Panc1 (cell line): ENCODE data around the gene GPR31. TPM values are rescaled to one million over a fixed set of nuclear protein-coding genes. Genes with fewer than 3 reads are reported as not detected.

Experiments
- ATAC-seq: fragments of 200-7000 bp; cut with Tn5 transposase; 2 replicates; pipeline ENCODE4 v1.9.1; 2020; ENCODE audit warnings: mild to moderate bottlenecking, moderate library complexity
- BruUV-seq: library from RNA; stranded (reverse); fragments of 400-500 nt; replicated peaks from 2 replicates; lab custom pipeline; 2021; lab: Mats Ljungman, UMichigan
- CTCF ChIA-PET: fragments of 300-600 bp; sonication (Branson Sonifier 250); formaldehyde crosslinking; loops from one replicate; lab custom pipeline; 2022; ENCODE audit warnings: antibody characterized with exemption; lab: Charles Lee
- POLR2A ChIA-PET: fragments of 300-600 bp; sonication (Branson Sonifier 250); formaldehyde crosslinking; loops from one replicate; lab custom pipeline; 2022; ENCODE audit warnings: antibody characterized with exemption; lab: Charles Lee
- DNase-seq: peaks from one replicate; pipeline ENCODE4 v3.0.0-alpha.2; 2010; ENCODE audit warnings: low read depth, low spot score
- H3K27ac ChIP-seq: 2 replicates; pipeline ENCODE4 v1.5.1; 2011; ENCODE audit warnings: mild to moderate bottlenecking, low read length, inconsistent platforms
- H3K27me3 ChIP-seq: fragments of 200-500 bp; sonication (Bioruptor generic); 2 replicates; pipeline ENCODE4 v1.6.0; 2014; ENCODE audit warnings: low read length, inconsistent platforms; ENCODE audit not compliant: control insufficient read depth, insufficient read depth
- H3K36me3 ChIP-seq: fragments of 200-500 bp; sonication (Bioruptor generic); 2 replicates; pipeline ENCODE4 v1.5.1; 2014; ENCODE audit warnings: inconsistent platforms, mild to moderate bottlenecking, low read length, moderate library complexity; ENCODE audit not compliant: control insufficient read depth, insufficient read depth
- H3K4me1 ChIP-seq: 2 replicates; pipeline ENCODE4 v1.5.1; 2011; ENCODE audit warnings: inconsistent platforms, mild to moderate bottlenecking, low read length, moderate library complexity; ENCODE audit not compliant: control insufficient read depth, insufficient read depth
- H3K4me3 ChIP-seq, 2 experiments: 2 replicates each; pipeline ENCODE4 v1.5.1; 2011 to 2012; ENCODE audit warnings: low read depth in 2 of 2, low read length in 2 of 2, mild to moderate bottlenecking in 2 of 2, inconsistent platforms in 1 of 2, moderate library complexity in 1 of 2
- H3K9me3 ChIP-seq: fragments of 200-500 bp; sonication (Bioruptor generic); 2 replicates; pipeline ENCODE4 v1.5.1; 2014; ENCODE audit warnings: low read depth, mild to moderate bottlenecking, inconsistent platforms, low read length, moderate library complexity; ENCODE audit not compliant: control insufficient read depth, insufficient read depth
- CTCF ChIP-seq: fragments of 450-650 bp; IDR thresholded peaks from 2 replicates; pipeline ENCODE4 v1.5.1; 2017; ENCODE audit warnings: mild to moderate bottlenecking
- POLR2AphosphoS5 ChIP-seq: IDR thresholded peaks from 2 replicates; pipeline ENCODE4 v1.6.1; 2012; ENCODE audit warnings: mild to moderate bottlenecking, low read depth, low read length, moderate library complexity
- REST ChIP-seq, 2 experiments: IDR thresholded peaks; 2 replicates each; pipeline ENCODE4 v1.6.1; 2011 to 2012; ENCODE audit warnings: low read depth in 2 of 2, control low read depth in 1 of 2, low read length in 1 of 2, mild to moderate bottlenecking in 1 of 2, moderate library complexity in 1 of 2; ENCODE audit not compliant: insufficient read depth in 1 of 2
- SIN3A ChIP-seq: IDR thresholded peaks from 2 replicates; pipeline ENCODE4 v1.6.1; 2012; ENCODE audit warnings: low read depth, mild to moderate bottlenecking, low read length, moderate library complexity, borderline replicate concordance; ENCODE audit not compliant: insufficient read depth
- TCF7L2 ChIP-seq: IDR thresholded peaks from 2 replicates; pipeline ENCODE4 v1.6.1; 2011; ENCODE audit warnings: mild to moderate bottlenecking, low read depth, low read length, inconsistent platforms
- in situ Hi-C: cut with HindIII; loops from 2 replicates; pipeline ENCODE4 v1.10.0; 2016; ENCODE audit warnings: low sequenced_read_pairs, low pct_unique_long_range_greater_than_20kb
- intact Hi-C: fragments of 100-400 bp; cut with micrococcal nuclease; formaldehyde crosslinking; loops from one replicate; pipeline ENCODE4 v1.10.0; 2022; ENCODE audit not compliant: unreplicated experiment
- total RNA-seq: library from RNA; stranded (reverse); gene quantifications from one replicate; pipeline ENCODE4 v1.2.1, GENCODE V29; 2021; ENCODE audit not compliant: unreplicated experiment

GPR31 gene
- total RNA-seq, 1 experiment from 2014 or later = not detected

GRCh38 chr6:167118839-167119238, 38.9 kb downstream of the GPR31 start:
- intact Hi-C loops (no loop called here), in situ Hi-C loops (no loop called here)
- ATAC-seq (no peak), DNase-seq (no peak)
- POLR2A ChIA-PET = no interaction called here
- TF ChIP-seq SIN3A = no peak
- H3K27ac ChIP-seq = no peak overlapping the region
- no peaks in the 10 kb centered on the region for H3K4me1 ChIP-seq
- BruUV-seq = no TSS peak
- no peak overlapping the region for H3K4me3 ChIP-seq
- 0 out of 2 replicates have a peak, but pooled peaks cover 3% of the 10 kb centered on the region for H3K9me3 ChIP-seq
- peaks cover 16% of the 10 kb centered on the region for H3K27me3 ChIP-seq
- no peaks in the 10 kb centered on the region for H3K36me3 ChIP-seq
- CTCF ChIA-PET = no interaction called here

- no TSS peak for BruUV-seq
- peaks cover 12% of the 10 kb centered on the region for H3K27me3 ChIP-seq
- ATAC-seq = no peak
Measured at GRCh38 chr6:167118006-167118405, 39.8 kb downstream of the GPR31 start.

More at GRCh38 chr6:167118006-167118405, 39.8 kb downstream of the GPR31 start:
- no peaks in the 10 kb centered on the region for H3K36me3 ChIP-seq
- no peak overlapping the region for H3K27ac ChIP-seq
- 0 out of 2 replicates have a peak, but pooled peaks cover 3% of the 10 kb centered on the region for H3K9me3 ChIP-seq
- POLR2A ChIA-PET = no interaction called here
- no peak for TF ChIP-seq TCF7L2
- no peak for TF ChIP-seq SIN3A
- no peak for TF ChIP-seq POLR2AphosphoS5
- TF ChIP-seq REST (IDR thresholded peaks at IDR 0.05; ENCODE audit: insufficient read depth in 1 of 2, low read depth in 2 of 2, low read length in 1 of 2) = no peak
- no peak for TF ChIP-seq CTCF
- no peaks in the 10 kb centered on the region for H3K4me1 ChIP-seq
- CTCF ChIA-PET = no interaction called here
- DNase-seq = no peak
- intact Hi-C loops = no loop called here
- in situ Hi-C loops = no loop called here
- H3K4me3 ChIP-seq = no peak overlapping the region
